WI38 (cell line): Measurements from ENCODE around the gene LAMA3.

Source experiments
- H3K4me3 ChIP-seq: 2 replicates; pipeline ENCODE4 v1.5.1; 2011; ENCODE audit warnings: low read depth, mild to moderate bottlenecking, control low read depth, low read length
- CTCF ChIP-seq: IDR thresholded peaks from 2 replicates; pipeline ENCODE4 v1.5.1; 2012; ENCODE audit warnings: low read depth, mild to moderate bottlenecking, control low read depth, low read length

Gene LAMA3, protein sequence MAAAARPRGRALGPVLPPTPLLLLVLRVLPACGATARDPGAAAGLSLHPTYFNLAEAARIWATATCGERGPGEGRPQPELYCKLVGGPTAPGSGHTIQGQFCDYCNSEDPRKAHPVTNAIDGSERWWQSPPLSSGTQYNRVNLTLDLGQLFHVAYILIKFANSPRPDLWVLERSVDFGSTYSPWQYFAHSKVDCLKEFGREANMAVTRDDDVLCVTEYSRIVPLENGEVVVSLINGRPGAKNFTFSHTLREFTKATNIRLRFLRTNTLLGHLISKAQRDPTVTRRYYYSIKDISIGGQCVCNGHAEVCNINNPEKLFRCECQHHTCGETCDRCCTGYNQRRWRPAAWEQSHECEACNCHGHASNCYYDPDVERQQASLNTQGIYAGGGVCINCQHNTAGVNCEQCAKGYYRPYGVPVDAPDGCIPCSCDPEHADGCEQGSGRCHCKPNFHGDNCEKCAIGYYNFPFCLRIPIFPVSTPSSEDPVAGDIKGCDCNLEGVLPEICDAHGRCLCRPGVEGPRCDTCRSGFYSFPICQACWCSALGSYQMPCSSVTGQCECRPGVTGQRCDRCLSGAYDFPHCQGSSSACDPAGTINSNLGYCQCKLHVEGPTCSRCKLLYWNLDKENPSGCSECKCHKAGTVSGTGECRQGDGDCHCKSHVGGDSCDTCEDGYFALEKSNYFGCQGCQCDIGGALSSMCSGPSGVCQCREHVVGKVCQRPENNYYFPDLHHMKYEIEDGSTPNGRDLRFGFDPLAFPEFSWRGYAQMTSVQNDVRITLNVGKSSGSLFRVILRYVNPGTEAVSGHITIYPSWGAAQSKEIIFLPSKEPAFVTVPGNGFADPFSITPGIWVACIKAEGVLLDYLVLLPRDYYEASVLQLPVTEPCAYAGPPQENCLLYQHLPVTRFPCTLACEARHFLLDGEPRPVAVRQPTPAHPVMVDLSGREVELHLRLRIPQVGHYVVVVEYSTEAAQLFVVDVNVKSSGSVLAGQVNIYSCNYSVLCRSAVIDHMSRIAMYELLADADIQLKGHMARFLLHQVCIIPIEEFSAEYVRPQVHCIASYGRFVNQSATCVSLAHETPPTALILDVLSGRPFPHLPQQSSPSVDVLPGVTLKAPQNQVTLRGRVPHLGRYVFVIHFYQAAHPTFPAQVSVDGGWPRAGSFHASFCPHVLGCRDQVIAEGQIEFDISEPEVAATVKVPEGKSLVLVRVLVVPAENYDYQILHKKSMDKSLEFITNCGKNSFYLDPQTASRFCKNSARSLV (N-terminal part only)

GRCh38 chr18:23689031-23689615 is at the start of gene LAMA3:
TSS of gene LAMA3 (plus strand) at chr18:23689453. CDS start at chr18:23689684, 231 bp downstream.
- H3K4me3 ChIP-seq, result peak within 1 kb of the TSS; percentile 57
- no peak for TF ChIP-seq CTCF

GRCh38 chr18:23640052-23640451 is 49.2 kb upstream of the LAMA3 start:
- H3K4me3 ChIP-seq, result no peak overlapping the region
- TF ChIP-seq CTCF, result no peak

DNA sequence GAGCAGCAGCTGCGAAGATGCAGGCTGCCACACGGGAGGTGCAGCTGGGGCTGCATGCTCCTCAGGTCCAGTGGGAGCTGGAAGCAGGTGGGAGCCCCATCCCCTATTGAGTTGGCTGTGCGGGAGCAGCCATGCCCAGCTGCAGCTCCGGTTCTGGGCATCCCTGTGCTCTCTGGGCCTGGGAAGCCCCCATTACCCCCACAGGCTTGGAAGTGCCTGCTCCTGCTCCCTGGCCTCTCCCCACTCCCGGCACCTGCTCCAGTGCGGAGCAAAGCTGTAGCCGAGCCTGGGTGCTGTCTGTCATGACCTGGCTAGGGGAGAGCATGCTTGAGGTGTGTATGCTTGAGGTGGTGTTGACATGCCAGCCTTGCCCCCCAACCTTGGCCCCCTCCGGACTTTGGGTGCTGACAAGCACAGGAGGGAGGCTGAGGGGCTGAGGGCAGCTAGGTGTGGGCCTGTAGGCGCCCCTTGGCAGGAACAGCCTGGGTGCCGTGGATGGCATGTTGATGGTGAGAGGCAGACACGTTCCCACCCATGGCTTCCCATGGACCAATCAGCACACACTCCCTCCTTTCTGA is 48.0 kb upstream of the LAMA3 start:
- TF ChIP-seq CTCF, result no peak
- H3K4me3 ChIP-seq, result no peak overlapping the region

GRCh38 chr18:23641937-23642666 is 47.2 kb upstream of the LAMA3 start:
- H3K4me3 ChIP-seq, result no peak overlapping the region
- no peak for TF ChIP-seq CTCF

- no peak for TF ChIP-seq CTCF
- H3K4me3 ChIP-seq, result no peak overlapping the region
Measured at GRCh38 chr18:23643815-23644490, 45.3 kb upstream of the LAMA3 start.
